ENCODE measurements around the gene RAB13. TPM values are rescaled to one million over a fixed set of nuclear protein-coding genes. Genes with fewer than 3 reads are reported as not detected.

RAB13 gene
- total and polyA plus RNA-seq, 2 of the 13 experiments (the other 11 are each of a cell fraction or from before 2014, with no cell fraction given) = 15.9 to 24.7 TPM

DNA sequence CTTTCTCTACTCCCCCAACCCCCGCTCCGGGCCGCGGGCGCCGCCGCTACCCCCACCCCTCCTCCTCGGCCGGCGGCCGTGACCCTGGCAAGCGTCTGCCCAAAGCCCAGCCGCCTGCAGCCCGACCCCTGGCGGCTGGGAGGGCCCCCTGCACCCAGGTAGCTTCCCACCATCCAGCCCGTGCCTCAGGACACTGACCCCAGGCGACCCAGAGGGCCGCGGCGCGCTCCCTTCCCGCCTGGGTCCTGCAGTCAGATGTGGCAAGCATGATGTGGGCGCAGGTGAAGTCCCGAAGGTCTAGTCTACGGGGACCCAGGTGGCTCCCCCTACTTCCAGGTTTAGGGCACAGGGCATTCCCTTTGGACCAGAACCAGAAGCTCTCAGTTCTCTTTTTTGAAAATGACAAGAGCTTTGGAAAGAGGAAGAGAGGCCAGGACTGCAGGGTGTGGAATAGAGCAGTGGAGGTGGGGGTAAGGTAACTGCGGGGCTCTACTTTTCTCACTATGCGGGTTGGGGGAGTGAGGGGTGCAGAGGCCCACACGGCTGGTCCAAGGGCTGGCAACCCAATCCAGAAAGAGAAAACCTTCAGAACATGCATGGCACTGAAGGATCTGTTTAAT, 39.4 kb downstream of the RAB13 start, which contains the start of gene DENND4B (continued):
- TF ChIP-seq, protein P1, sequence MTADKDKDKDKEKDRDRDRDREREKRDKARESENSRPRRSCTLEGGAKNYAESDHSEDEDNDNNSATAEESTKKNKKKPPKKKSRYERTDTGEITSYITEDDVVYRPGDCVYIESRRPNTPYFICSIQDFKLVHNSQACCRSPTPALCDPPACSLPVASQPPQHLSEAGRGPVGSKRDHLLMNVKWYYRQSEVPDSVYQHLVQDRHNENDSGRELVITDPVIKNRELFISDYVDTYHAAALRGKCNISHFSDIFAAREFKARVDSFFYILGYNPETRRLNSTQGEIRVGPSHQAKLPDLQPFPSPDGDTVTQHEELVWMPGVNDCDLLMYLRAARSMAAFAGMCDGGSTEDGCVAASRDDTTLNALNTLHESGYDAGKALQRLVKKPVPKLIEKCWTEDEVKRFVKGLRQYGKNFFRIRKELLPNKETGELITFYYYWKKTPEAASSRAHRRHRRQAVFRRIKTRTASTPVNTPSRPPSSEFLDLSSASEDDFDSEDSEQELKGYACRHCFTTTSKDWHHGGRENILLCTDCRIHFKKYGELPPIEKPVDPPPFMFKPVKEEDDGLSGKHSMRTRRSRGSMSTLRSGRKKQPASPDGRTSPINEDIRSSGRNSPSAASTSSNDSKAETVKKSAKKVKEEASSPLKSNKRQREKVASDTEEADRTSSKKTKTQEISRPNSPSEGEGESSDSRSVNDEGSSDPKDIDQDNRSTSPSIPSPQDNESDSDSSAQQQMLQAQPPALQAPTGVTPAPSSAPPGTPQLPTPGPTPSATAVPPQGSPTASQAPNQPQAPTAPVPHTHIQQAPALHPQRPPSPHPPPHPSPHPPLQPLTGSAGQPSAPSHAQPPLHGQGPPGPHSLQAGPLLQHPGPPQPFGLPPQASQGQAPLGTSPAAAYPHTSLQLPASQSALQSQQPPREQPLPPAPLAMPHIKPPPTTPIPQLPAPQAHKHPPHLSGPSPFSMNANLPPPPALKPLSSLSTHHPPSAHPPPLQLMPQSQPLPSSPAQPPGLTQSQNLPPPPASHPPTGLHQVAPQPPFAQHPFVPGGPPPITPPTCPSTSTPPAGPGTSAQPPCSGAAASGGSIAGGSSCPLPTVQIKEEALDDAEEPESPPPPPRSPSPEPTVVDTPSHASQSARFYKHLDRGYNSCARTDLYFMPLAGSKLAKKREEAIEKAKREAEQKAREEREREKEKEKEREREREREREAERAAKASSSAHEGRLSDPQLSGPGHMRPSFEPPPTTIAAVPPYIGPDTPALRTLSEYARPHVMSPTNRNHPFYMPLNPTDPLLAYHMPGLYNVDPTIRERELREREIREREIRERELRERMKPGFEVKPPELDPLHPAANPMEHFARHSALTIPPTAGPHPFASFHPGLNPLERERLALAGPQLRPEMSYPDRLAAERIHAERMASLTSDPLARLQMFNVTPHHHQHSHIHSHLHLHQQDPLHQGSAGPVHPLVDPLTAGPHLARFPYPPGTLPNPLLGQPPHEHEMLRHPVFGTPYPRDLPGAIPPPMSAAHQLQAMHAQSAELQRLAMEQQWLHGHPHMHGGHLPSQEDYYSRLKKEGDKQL (CRISPR knock-in tag; IDR thresholded peaks at IDR 0.05; ENCODE audit: low read depth) = no peak
- peak; percentile 23; the same call in 1 of the 2 replicates for TF ChIP-seq SMC3 (IDR thresholded peaks at IDR 0.05; ENCODE audit: low read length)
- TF ChIP-seq HNF4G (IDR thresholded peaks at IDR 0.05; ENCODE audit: borderline replicate concordance, low read depth, low read length) = peak; percentile 5; the same call in 1 of the 2 replicates
- no peak; the same call in 1 of the 2 replicates for TF ChIP-seq HNF4G (CRISPR knock-in tag; IDR thresholded peaks at IDR 0.05; ENCODE audit: borderline replicate concordance, low read depth)
- TF ChIP-seq, protein P2, sequence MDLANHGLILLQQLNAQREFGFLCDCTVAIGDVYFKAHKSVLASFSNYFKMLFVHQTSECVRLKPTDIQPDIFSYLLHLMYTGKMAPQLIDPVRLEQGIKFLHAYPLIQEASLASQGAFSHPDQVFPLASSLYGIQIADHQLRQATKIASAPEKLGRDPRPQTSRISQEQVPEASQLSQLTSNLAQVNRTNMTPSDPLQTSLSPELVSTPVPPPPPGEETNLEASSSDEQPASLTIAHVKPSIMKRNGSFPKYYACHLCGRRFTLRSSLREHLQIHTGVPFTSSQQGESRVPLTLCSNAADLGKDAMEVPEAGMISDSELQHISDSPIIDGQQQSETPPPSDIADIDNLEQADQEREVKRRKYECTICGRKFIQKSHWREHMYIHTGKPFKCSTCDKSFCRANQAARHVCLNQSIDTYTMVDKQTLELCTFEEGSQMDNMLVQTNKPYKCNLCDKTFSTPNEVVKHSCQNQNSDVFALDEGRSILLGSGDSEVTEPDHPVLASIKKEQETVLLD (CRISPR knock-in tag; IDR thresholded peaks at IDR 0.05; ENCODE audit: low read depth) = peak; percentile 65; the same call in 1 of the 2 replicates
- TF ChIP-seq, protein P3, sequence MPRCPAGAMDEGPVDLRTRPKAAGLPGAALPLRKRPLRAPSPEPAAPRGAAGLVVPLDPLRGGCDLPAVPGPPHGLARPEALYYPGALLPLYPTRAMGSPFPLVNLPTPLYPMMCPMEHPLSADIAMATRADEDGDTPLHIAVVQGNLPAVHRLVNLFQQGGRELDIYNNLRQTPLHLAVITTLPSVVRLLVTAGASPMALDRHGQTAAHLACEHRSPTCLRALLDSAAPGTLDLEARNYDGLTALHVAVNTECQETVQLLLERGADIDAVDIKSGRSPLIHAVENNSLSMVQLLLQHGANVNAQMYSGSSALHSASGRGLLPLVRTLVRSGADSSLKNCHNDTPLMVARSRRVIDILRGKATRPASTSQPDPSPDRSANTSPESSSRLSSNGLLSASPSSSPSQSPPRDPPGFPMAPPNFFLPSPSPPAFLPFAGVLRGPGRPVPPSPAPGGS (CRISPR knock-in tag; IDR thresholded peaks at IDR 0.05) = peak; percentile 26; the same call in 1 of the 2 replicates
- TF ChIP-seq ZNF337 (CRISPR knock-in tag; IDR thresholded peaks at IDR 0.05; ENCODE audit: borderline replicate concordance, low read depth) = no peak
- no peak for TF ChIP-seq ELK4 (CRISPR knock-in tag; IDR thresholded peaks at IDR 0.05; ENCODE audit: borderline replicate concordance)
- peak; percentile 76 for TF ChIP-seq RARA (CRISPR knock-in tag; IDR thresholded peaks at IDR 0.05)
- peak; percentile 82; the same call in 1 of the 2 replicates for TF ChIP-seq ZNF580 (CRISPR knock-in tag; IDR thresholded peaks at IDR 0.05; ENCODE audit: borderline replicate concordance, low read depth)
- peak; percentile 65 for TF ChIP-seq SPEN (CRISPR knock-in tag; IDR thresholded peaks at IDR 0.05; ENCODE audit: low read depth)
- peak; percentile 37 for TF ChIP-seq PHF8 (CRISPR knock-in tag; IDR thresholded peaks at IDR 0.05)
- peak; percentile 53; the same call in 1 of the 2 replicates for TF ChIP-seq ZNF343 (CRISPR knock-in tag; IDR thresholded peaks at IDR 0.05)
- TF ChIP-seq RXRB (CRISPR knock-in tag; IDR thresholded peaks at IDR 0.05; ENCODE audit: borderline replicate concordance) = peak; percentile 98
- TF ChIP-seq ZNF280B (CRISPR knock-in tag; IDR thresholded peaks at IDR 0.05; ENCODE audit: borderline replicate concordance) = 0 out of 2 replicates have a peak, but pooled peaks have one; percentile 67
- peak; percentile 21; the same call in 1 of the 2 replicates for TF ChIP-seq TOPORS (CRISPR knock-in tag; IDR thresholded peaks at IDR 0.05)
- peak; percentile 53; the same call in 1 of the 2 replicates for TF ChIP-seq SMAD3 (CRISPR knock-in tag; IDR thresholded peaks at IDR 0.05)
